Measurements from ENCODE around the gene TRMT2B.
"Not testable (repeated sequence)": the region's sequence is repeated elsewhere in the genome, so short reads cannot be mapped to it uniquely, and the experiment has no call there.

Gene TRMT2B, protein sequence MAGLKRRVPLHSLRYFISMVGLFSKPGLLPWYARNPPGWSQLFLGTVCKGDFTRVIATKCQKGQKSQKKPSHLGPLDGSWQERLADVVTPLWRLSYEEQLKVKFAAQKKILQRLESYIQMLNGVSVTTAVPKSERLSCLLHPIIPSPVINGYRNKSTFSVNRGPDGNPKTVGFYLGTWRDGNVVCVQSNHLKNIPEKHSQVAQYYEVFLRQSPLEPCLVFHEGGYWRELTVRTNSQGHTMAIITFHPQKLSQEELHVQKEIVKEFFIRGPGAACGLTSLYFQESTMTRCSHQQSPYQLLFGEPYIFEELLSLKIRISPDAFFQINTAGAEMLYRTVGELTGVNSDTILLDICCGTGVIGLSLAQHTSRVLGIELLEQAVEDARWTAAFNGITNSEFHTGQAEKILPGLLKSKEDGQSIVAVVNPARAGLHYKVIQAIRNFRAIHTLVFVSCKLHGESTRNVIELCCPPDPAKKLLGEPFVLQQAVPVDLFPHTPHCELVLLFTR

DNA sequence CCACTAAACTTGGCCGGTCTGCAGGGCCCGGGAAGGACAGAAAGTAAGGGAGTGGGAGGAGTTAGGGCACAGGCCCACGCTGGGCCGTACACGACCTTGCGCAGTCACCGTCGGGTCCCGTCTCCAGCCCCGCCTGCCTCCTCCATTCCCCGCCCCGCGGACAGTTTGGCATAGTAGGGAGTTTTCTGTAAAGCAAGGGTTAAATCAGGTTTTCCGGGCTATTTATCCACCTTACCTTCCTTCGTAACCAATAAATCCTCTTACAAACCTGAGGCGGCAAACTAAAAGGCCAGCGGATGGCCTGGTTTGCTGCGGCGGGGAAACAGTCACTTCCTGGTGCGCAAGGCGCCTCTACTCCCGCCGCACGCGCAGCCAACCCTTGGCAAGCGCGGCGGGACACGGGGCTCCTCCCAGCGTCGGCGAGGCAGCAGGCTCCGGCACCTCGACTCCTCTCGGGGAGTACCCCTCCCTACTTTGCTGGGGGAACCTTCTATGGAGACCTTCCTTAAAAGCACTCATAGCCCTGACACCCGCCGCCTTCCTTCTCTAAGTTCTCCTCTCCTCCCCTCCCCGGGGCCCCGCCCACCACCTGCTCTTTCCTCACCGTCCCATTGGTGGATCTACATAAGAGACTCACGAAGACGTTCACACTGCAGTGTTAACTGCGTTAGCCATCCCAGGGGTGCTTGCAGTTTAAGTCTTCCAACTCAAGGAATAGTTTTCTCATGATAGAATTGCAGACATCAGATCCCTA is at the start of gene TRMT2B:
TSS of gene TRMT2B (minus strand) at position 563 of the 754 bp plus-strand sequence. CDS start 9,822 bp downstream, outside the sequence.
- DNase-seq = peak; percentile 77

DNA sequence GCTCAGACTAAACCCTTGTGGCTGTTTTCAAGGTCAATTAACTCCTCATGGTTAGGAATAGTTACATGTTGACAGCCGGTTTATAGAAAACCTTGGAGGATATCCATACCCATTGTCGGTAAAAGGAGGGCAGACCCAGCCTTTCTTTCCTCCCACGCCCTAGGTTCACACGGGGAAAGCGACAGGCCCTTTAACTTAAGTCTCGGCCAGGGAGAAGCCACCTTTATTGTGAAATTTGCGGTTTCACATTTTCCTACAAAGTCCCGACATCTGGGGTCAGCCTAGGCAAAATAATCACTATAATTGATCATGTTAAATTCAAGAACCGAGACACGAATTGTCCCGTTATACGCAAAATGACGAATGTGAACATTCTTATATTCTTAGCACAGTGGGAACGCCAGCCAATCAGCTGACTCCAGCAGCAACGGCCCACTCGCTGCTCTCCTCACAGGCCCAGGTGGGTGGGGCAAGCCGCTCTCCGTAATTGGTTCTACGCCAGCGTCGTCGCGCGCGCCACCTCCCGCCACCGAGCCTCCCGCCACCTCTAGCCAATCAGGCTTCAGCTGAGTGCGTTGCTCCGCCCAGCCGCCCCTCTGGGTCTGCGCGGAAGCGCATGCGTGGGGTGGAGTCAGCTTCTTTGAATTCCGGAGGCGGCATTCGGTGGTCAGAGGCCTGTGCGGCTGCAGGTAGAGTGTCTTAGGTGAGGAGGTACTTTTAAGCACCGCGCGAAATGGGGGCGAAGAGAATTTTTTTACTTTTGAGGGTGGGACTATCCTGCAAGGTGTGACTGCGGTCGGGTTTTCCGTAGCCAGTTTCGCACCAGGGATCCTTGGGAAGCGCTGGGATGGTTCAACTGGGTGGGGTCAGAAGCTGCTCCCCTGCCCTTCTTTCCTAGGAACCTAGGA is 45.9 kb upstream of the TRMT2B start, which contains the start of gene CENPI:
TSS of gene CENPI (plus strand) at position 659 of the 908 bp plus-strand sequence. CDS start 2,867 bp downstream, outside the sequence.
- DNase-seq = peak; percentile 93

DNA sequence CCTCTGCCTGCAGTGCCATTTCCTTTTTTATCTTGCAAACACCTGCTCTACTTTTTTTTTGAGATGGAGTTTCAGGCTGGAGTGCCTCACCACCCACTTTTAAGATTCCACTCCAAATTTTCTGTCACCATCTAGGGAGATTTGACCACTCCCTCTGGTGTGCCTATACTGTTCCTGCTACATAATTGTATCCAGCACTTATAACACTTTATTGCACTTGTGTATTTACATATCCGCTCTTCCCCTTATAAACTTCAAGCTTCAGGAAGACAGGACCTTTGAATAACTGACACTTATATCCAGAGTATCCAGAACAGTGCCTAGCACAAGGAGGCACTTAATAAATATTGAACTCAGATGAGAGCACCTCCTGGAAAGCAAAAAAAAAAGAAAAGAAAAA is 39.9 kb upstream of the TRMT2B start:
- DNase-seq = no peak

DNA sequence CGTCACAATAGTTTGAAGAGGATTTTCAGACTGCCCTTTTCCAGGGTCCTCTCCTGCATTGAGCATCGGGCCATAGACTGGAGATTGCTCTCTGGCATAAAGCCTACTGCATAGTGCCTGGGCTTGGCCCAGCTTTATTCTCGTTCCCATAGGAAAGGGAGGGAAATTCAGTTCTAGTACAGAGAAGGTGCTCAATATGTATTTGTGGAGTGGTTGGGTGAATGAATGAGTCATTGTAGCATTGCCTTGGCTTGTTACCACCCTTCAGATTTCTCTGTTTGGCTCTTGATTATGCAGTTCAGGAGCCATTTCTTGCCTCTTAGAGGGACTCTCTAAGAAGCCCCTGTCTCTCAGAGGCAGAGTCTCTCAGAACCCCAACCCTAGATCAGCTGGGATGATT is 29.3 kb upstream of the TRMT2B start:
- no peak for DNase-seq

DNA sequence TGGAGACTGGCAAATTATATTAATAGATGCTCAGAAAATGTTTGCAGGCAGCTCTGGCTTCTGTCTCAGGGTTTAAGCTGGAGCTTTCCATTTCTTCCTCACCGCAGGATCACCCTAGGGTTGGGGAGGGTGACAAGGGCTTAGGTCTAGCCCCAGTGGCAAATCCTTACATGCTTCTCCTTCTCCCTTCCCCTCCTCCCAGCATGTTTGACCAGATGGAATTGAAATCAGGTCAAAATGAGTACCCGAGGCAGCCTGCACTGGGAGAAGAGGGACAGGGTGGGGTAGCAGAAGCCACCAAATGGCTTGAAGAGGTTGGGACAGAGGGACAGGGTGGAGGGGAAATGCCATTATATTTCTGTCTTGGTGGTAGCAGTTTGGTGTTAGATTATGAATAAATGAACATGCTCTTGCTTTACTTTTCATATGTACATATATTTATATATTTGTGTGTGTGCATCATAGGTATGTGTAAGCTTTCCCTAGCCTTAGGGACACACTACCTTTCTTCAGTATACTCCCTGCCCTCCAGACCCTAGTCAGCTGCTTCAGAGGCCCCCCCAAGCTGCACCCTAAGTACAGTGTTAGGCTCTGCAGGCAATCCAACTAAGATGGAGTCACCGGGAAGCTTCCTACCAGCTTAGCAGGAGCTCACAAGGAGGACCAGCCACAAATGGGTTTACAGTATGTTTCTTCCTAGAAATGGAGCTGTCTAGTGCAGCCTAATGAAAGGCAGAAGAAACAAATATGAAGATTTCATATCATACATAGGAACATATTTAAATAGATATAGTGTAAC is 28.6 kb upstream of the TRMT2B start:
- no peak for DNase-seq

DNA sequence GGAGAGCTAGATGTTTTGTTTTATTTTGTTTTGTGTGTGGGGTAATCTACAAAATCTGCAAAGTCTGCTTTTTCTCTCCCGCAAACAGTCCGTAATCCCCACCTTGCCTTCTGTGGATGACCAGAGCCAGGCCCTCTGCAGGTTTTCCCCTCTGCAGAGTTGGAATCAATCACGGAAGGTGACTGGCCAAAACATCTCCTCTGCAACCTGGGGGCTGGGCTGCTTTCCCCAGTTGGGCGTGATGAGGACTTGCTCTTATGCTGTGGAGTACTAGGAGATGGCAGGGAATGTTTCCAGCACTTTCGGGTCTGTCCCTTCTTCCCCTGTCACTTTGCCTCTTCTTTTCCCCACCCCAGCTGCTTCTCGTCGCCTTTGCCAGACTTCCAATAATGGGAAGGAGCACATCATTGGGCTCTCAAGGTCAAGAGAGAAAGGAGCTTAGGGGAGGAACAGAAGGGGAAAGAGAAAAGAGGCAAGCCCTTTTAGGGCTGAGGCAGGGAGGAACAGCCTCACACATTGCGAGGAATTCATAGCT is 27.9 kb upstream of the TRMT2B start:
- DNase-seq = no peak

DNA sequence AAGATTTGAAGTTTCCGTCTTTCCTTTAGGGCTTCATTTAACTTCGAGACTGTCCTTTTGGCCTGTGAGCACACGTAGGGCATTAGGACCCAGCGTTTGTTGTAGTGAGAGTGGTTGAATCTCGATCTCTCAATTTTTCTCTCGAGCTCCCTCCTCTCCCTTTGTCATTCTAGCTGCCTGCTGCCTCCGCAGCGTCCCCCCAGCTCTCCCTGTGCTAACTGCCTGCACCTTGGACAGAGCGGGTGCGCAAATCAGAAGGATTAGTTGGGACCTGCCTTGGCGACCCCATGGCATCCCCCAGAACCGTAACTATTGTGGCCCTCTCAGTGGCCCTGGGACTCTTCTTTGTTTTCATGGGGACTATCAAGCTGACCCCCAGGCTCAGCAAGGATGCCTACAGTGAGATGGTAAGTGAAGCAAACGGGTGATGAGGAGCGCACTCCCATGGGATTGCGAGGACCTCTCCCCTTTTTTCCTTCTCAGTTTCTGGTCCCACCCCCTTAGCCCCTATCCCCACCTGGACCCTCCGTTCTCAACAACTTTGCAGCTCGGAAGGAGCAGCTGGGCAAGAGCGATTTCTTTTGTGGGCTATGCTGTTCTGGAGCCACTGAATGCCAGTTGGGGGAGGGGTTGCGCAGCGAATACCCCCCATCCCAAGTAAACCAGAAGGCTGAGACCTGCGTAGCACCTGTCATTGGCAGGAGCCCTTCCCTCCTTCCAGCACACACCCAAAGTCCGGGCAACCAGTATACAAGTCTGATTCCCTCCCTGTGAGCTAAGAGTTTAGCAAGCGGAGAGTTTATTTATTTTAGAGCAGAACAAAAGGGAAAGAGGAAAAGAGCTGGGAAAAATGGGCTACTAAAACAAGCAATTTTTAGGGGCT is 27.0 kb upstream of the TRMT2B start, which contains the start of gene TMEM35A:
TSS of gene TMEM35A (plus strand) at position 164 of the 883 bp plus-strand sequence. CDS start at position 288, 124 bp downstream.
- no peak for DNase-seq

DNA sequence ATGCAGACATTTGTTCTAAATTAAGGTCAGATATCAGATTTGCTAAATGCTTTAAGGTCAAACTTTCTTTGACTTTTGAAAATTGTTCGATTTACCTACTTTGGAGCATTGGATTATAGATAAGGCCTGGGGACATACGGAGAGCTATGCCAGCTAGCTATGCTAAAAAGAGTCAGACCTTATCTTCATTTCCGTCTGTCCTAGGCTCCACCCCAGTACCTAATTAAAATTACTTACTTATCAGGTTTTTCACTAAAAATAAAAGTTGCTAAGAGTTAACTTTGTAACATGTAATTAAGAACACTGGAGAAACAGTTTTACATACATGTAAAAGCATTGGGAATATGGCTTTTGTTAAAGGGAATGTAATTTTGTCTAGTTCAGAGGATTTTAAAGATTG is 19.7 kb upstream of the TRMT2B start:
- DNase-seq = no peak

DNA sequence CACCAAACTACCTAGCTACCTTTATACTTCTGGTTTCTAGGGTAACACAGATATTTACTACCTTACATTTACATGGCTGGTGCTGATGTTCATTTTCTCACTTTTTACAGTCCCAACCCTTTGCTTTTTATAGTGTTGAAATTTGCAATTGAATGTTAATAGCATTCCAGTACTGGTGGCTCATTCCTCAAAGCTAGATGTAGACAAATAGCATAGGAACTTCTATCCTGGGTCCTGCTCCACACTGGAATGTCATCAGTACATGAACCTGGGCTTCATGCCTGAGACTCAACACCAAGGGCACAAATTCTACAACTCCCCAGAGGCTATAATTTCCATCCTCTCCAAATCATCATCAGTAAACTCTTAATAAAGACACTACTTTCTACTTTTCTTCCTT is 10.3 kb upstream of the TRMT2B start:
- DNase-seq = no peak

DNA sequence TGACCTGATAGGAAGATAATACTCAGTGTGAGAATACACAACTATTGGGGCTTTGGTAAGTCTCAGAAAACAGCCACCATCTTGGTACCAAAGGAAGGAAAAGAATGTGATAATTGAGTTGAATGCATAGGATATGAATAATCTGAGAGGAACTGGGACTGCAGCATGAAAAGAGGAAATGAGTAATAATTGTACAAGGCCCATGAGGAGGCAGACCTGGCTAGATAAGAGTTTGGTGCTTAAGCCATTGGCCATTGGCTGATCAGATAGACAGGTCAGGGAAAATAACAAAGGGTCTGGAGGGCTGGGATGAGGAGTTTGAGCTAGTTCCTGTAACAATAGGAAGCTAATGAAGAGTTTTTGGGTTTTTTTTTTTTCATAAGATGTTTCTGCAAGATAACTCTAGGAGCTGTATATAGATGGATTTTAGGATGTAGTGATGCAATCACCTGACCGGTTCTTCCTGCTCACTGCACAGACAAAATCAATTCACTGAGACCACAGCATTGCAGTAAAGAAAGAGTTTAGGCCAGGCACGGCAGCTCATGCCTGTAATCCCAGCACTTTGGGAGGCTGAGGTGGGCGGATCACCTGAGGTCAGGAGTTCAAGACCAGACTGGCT is 5.3 kb upstream of the TRMT2B start:
- DNase-seq = no peak

DNA sequence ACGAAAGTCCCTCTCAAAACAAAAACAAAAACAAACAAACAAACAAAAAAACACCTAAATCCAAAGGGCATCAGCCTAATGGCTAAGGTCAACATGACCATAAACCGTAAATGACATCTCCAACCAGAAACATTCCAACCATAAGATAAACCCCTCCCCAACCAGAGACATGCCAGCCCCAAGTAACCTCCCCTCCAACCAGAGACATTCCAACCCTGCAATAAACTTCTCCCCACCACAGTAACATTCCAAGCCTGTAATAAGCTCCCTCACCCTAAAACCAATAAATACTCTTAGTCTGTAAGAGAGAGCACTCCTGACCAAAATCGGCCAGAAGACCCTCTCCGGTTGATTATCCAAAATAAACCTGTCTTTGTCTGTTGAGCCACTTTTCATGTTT is 4.6 kb upstream of the TRMT2B start:
- DNase-seq = not testable (repeated sequence)

DNA sequence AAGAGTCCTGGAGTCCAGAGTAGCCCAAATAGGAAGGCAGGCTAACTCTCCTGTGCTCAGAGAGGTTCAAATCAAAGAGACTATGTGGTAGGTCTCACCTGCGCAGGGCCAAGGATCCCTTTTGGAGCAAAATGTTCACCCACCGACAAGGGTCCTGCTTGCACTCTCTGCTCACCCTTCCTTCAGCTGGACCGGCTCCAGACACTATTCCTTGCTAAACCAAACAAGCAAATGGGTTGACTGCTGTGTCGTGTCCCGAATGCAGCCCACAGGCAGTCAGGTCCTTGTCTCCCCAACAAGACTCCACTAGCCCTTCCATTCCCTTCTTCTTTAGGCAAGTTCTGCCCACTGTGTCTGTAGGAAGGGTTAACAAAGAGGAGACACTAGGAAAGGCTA is 760 bp downstream of the TRMT2B start:
- DNase-seq = no peak

DNA sequence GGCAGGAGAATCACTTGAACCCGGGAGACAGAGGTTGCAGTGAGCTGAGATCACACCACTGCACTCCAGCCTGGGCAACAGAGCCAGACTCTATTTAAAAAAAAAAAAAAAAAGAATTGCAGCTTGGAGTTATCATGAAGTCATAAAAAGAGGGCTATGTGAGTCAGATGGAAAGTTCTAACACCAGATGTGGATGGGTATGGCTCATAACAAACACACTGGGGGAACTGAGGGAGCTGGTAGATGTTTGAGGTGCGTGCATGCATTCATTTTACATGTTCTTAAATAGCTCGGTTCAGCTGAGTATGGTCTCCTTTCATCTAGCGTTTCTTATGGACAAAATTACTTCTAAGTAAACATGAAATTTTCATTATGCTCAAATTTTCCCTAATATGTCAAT is 11.7 kb downstream of the TRMT2B start:
- DNase-seq = no peak

DNA sequence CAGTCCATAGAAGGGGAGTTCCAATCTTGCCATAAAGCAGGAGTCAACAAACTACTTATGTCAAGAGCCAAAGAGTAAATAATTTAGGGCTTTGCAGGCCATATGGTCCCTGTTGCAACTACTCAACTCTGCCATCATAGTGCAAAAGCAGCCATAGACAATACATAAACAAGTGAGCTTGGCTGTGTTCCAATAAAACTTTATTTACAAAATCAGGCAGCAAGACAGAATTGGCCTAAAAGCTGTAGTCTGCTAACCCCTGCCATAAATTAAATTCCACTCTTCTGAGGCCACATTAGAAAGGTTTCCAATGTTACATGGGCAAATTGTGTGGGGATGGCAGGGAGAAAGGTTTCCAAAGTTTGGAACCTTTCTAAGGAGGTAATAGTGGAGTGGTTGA is 14.7 kb downstream of the TRMT2B start:
- DNase-seq = no peak

DNA sequence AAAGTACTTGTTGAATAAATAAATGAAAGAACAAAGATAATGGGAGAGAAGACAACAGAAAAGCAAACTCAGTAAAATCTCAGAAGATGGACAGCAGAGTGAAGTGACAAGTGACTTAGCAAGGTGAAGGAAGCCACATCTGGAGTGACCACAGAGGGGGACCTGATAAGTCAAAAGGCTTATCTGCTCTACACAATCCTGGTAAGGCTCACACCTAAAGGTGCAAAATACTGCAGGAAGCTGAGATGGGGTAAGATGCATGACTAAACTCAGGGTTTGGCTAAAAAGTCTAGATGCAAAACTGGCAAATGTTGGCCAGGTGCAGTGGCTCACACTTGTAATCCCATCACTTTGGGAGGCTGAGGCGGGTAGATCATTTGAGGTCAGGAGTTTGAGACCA is 22.2 kb downstream of the TRMT2B start:
- DNase-seq = no peak

DNA sequence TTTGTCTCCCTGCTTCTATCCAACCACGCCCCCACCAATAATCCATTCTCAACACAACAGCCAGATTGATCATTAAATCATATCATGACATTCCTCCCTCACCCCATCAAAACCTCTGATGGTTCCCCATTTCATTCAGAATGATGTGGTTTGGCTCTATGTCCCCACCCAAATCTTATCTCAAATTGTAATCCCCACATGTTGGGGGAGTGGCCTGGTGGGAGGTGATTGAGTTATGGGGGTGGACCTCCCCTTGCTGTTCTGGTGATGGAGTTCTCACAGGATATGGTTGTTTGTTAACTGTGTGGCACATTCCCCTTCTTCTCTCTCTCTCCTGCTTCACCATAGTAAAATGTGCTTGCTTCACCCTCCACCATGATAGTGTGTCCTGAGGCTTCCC is 23.3 kb downstream of the TRMT2B start:
- DNase-seq = no peak

DNA sequence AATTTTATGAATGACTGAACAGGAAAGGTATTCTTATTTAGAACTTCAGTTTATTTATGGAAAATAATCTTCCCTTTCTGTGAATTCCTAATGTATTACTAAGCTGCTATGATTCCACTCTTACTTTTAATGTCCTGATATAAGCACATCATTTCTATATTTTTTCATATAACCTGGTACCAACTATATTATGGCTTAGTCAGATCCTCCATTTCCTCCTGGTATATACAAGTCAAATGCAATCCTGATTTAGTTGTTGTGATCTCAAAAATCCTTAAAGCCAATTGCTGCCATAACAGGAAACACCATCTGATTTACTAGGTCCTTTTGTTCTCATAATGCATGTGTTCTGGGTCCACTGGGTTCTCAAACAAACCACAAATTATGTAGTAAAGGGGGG is 26.8 kb downstream of the TRMT2B start:
- DNase-seq = no peak

DNA sequence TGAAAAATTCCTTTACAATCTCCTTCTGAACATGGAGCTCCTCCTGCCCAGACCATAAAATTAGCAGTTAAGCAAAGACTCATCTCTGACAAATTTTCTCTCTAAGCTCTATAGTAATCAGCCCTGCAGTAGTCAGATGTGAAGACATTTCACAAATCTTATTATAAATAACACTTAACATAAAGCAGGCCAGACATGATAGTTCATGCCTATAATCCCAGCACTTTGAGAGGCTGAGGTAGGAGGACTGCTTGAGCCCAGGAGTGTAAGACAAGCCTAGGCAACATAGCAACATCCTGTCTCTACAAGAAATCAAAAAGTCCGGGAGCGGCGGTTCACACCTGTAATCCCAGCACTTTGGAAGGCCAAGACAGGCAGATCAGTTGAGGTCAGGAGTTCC is 29.9 kb downstream of the TRMT2B start:
- DNase-seq = no peak

DNA sequence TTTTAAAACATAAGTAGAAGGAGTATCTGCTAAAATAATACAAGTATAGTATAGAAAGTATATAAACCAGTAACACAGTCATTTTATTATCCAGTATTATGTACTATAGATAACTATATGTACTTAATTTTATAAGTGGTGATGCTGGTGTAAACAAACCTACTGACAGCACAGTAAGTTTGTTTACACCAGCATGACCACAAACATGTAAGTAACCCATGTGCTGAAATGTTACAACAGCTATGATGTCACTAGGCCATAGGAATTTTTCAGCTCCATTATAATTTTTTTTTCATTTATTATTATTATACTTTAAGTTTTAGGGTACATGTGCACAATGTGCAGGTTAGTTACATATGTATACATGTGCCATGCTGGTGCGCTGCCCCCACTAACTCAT is 39.9 kb downstream of the TRMT2B start:
- DNase-seq = not testable (repeated sequence)

DNA sequence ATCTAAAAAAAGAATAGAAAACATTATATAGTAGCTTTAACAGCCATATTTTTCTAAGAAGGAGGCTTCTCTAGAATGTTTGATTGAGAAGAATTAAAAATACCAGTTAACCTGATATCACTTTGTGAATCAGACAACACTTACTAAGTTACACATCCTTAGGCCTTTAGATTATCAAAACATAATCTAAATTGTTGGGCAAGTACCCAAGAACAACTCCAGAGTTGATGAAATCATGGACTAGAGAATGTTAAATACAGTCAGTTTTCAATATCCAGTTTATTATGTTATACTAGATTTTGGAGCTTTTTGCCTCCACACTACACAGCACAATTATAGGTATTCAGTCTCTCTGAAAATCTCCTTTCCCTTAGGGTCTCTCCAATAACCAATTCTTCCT is 42.8 kb downstream of the TRMT2B start:
- no peak for DNase-seq

All from activated T-cell treated with anti-CD3 and anti-CD28 coated beads, Interleukin-2, amount 50 U/mL, for 1 hour (primary cell).